HG03575 (cell line): ENCODE measurements around the gene GATA5.

ENCODE experiments used
- ATAC-seq: cut with Tn5 transposase; IDR thresholded peaks from one replicate; pipeline ENCODE4 v1.9.1; 2021; ENCODE audit not compliant: unreplicated experiment, insufficient number of reproducible peaks, low FRiP score; ENCODE audit errors: extremely low read depth

Gene GATA5

DNA sequence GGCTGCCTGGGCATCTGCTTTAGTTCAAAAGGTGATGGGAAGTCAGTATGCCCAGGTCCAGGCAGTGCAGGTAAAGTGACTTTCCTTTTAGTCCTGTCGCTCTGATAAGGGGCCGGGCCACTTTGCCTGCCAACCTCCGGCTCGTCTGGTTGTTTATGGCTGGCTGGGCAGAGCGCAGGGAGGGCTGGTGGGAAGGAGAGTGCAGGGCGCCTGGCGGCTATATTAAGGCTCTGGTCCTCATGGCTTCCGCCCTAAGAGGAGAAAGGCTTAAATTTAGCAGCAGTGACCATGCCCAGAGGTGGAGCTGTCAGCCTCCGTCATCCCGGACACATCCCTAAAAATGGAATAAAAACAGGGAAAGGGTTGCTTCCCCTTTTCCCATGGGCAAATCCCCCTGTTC is 14.6 kb downstream of the GATA5 start:
- no peak for ATAC-seq

DNA sequence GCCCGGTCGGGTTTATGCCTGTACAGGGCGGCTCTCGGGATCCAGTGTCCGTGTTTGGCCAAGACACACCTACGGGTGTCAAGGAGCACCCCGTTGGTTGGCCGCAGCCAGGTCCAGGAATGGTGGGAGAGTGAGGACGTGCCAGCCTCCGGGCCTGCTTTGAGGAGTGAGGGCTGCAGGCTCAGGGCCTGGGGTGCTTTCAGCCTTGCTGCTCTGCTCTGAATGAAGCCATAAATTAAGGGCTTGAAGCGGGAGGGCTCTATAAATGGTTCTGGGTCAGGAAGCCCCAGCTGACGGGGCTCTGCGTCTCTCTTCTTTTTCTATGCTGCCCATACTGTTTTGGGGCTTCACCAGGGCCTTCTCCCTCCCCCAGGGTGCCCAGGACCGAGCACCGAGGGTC is 15.1 kb downstream of the GATA5 start:
- no peak for ATAC-seq

DNA sequence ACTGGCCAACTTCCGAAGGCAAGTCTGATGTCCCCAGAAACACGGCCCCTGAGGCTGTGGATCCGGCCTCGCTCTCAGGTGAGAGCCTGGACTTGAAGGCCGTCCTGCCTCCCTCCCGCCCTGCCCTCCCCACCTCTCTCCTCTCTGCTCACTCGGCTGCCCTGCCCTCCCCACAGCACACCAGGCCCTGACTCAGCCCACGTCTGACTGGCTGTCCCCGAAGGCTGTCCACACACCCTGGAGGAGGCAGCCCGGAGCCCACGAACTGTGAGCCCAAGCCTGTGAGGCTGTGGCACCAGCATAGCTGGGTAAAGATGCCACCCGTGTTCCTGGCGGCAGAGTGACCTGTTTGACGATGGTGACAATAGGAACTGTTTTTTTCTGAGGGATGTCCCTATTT is 16.3 kb downstream of the GATA5 start:
- no peak for ATAC-seq

DNA sequence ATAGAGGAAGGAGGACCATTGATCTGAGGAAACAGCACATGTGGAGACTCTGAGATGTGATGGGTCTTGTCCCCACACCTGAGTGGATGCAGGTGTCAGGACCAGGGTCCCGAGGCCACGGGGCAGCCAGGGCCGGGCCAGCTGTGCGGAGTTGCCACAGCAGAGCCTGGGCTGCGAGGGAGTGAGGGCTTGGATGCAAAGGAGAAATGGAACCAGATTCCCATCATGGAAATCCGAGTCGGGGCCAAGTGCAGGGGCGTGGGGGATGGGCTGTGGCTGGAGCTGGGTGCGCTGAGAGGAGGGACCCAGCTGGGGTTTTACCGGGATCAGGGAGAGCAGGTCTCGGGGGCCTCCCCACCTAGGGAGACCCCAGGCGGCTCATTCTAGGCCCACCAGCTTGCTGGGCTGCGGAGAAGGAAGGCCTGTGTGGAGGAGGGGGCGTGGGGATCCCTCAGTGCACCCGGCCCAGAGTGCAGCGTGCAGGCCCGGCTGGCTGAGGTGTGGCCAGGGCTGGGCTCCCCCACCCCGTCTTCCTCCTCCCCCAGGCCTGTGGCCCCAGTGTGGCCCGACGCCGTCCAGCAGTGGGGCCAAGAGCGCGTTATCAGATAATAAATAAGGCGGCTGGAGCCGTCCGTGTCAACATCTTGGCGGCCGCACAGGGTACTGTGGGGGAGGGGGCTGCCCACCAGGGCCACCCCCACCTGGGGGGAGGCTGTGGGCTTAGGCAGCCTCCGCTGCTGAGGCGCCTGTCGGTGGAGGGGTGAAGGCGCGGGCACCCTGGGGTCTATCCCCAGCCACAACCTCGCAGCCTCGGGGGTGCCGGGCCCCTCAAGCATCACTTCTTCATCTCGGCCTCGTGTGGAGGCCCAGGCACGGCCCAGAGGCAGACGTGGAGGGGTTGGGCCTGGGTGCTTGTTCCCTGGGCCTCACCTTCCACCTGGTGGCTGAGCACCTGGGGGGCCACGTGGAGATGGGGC is 17.2 kb downstream of the GATA5 start:
- ATAC-seq: no peak

DNA sequence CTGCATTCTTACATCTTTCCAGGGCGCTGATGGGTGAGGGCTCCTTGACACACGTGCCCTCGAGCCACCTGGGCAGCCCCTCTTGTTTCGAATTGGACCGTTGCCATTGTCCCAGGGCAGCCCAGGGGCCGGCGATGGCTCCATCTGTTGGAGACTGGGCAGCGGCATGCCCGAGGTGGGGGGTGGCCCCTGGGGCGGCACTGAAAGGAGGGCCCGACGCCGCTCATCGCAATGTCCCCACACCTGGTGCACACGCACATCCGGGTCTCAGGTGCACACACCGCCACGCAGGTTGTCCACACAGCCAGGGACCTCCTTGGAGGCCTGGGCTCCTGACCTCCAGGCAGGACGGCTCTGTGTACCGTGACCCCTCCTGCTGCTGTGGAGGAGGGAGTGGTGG is 18.0 kb downstream of the GATA5 start:
- no peak for ATAC-seq

DNA sequence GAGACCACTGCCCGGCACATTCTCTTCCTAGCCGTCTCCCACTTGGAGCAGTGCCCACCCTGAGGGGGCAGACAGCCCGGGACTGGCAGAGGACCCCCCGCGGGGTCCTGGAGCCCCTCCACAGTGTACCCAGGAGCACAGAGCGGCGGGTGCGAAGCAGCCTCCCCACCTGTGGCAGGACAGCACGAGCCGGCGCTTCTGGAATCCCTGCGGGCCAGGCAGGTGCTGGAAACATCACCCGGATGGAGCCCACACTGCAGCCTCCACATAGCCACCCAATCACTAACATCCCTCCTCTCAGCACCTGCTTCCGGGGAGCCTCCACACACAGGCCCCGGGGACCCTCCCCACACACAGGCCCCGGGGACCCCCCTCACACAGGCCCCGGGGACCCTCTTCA is 18.7 kb downstream of the GATA5 start:
- no peak for ATAC-seq

DNA sequence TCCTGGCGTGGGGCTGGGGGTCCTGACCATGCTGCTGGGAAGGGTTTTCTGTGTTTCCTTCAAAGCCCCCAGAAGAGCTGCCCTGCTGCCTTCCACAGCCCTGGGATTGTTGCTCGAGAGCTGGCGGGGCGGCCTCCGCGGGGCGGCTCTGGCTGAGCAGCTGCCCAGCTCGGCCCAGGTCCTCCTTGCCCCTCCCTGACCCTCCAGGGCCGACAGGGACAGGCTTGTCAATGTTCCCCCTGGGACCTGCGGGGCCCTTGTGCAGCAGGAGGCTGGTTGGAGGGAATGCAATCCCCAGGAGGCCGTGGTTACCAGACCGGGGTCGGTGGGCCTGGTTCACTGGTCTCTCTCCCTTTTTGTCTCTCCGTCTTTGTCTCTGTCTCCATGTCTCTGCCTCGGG is 19.9 kb downstream of the GATA5 start:
- no peak for ATAC-seq

DNA sequence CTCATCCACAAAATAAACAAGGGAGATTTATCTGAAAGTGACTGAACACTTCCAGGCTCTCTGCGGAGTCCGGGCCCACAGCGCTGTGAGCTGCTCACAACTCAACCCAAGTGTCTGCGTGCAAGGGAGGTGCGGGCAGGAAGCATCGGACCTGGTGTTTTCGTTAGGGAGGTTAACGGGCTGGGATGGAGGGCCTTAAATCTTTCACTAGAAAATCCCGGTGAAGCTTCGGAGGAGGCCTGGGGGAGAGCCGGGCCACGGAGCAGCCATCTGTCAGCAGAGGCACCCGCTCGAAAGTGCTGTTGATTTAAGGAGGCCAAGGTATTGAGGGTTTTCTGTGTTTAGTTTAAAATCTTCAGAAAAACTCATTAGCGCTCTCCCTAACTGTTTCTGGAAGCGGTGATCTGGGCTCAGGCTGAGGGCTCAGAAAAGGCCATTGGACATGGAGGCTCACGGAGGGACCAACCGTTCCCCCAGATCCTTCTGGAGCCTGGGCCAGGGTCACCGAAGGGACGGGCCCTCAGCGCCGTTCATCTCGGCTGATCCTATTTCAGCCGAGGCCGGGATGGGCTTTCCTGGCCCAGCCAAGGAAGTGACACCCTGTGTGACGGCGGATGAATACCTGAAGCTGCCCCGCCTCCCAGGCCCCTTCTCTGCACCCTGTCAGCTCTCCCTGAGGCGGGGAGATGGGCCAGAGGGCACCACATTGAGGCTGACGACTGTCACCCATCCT is 20.7 kb downstream of the GATA5 start:
- no peak for ATAC-seq

DNA sequence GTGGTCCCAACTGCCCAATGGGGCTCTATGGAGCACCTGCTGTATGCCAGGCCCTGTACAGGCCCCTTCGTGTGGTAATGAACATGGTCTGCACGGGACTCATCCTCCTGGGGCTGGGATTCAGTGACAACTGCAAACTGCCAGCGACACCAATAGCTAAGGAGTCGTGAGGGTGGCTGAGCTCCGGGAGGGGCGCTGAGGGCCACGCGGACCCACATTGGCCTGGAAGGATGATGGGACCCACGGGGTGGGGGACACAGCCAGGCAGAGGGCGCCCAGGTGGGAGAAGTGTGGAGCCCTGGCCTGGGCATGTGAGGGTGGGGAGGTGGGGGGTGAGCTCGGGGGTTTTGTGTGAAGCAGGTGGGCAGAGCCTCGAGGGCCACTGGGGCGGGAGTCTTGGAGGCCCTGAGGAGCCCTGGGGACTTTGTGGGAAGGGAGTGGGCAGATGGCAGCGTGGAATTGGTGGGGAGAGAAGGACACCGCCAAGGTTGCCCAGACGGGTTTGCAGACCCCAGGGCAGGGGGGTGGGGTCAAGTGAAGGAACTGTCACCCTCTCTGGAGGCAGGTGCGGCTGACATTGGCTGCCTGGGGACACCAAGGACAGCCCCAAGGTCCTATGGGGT is 22.5 kb downstream of the GATA5 start:
- no peak for ATAC-seq

DNA sequence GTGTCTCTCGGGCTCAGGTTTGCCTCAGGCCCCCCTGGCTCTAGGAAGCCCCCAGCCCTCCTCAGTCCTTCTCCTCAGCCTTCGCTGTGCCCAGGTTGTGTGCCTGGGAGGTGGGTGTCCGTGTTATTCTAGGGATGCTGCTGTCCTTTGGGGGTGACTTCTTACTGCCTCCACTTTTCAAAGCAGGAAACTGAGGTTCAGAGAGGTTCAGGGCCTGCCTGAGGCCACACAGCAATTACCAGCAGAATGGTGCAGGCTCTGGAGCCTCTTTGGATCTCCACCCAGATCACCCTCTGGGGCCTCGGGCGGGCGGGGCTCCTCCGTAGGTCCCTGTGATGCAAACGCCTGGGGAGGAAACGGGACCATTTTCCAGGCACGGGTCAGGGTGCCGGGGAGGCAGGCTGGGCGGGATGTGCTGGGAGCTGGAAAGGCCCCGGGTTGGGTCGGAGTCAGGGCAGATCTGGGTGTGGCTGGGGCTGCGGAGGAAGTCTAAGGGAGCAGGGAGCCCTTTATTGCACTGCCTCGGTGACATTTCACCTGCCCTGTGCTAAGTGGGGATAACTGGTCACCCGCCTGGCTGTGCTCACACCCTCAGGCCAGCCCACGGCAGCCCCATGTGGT is 23.2 kb downstream of the GATA5 start:
- ATAC-seq: no peak

DNA sequence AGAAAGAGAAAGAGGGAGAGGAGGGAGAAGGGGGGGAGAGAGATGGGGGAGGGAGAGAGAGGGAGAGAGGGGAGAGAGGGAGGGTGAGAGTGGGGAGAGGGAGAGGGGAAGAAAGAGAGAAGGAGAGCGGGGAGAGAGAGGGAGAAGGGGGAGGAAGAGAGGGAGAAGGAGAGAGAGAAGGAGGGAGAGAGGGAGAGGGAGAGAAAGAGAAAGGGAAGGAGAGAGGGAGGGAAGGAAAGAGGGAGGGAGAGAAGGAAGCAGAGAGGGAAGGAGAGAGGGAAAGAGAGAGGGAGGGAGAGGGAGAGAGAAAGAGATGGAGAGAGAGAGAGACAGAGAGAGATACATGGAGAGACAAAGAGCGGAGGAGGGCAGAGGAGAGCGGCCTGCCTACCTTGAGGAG is 23.8 kb downstream of the GATA5 start:
- ATAC-seq: no peak

DNA sequence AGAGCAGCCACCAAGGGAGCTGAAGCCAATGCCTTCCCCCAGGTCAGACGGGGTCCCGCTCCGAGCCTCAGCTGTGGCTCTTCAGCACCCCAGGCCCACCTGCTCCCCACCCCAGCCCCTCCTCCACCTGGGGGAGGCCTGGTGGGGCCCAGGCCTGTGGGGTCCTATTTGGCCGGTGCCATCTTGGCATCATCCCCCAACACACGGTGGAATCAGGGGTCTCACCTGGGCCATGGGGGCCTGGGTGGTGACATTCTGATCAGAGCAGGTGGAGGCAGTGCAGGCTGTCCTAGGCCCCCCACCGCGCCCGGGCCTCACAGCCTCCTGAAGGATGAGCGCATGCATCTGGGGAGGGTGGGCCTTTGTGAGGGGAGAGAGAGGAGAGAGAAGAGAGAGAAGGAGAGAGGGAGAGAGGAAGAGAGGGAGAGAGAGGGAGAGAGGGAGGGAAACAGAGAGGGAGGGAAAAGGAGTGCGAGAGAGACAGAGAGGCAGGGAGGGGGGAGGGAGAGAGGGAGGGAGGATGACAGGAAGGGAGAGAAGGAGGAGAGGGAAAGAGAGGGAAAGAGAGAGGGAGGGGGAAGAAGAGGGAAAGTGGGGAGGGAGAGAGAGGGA is 24.5 kb downstream of the GATA5 start:
- ATAC-seq: no peak

DNA sequence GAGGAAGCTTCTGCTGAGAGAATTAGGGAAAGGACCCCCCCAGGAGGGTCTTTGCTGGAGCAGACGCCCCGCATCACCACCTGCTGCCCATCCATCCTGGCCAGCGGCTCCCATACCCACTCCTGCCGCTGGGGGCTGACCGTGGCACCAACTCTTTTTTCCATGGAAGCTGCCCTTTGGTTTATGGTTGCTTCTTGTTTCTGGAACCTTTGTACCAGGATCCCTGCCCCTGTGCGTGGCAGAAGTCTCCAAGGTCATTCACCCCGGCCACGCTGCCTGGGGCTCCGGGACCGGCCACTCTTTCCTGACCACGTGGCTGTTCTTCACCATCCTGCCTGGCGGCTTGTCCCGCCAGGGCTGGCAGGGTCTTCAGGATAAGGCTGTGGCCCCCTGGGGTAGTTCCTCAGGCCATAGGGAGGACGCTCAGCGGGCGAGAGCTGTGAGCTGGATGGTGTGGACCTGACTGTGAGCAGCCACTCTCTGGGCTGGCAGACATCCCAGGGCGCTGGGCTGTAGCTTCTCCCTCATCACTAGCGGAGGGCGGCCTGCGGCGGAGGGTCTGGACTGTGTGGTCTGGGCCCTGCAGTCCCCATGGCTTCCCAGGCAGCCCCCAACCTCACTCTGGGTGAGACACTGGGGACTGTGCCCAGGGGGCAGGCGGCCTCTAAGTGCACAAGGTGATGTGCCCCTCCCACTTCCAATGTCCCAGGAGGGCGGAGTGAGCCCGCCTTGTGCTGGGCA is 25.7 kb downstream of the GATA5 start:
- no peak for ATAC-seq

DNA sequence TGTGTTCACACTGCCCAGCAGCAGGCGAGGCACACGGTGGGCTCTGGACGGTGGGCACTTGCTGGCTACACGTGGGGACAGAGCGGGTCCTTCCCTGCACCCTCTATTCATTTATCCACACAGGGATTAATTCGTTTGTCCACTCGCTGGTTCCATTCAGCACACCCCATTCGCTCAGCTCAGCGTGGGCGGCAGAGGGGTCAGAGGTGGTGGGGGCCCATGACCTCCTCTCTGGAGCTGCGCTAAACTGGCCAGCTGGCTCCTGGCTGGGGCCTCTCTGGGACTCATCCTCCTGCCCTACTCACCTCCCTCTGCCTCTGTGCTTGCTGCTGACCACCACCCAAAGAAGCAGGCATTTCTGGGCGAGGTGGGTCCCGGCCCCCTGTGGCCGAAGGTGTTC is 27.0 kb downstream of the GATA5 start:
- ATAC-seq: no peak

DNA sequence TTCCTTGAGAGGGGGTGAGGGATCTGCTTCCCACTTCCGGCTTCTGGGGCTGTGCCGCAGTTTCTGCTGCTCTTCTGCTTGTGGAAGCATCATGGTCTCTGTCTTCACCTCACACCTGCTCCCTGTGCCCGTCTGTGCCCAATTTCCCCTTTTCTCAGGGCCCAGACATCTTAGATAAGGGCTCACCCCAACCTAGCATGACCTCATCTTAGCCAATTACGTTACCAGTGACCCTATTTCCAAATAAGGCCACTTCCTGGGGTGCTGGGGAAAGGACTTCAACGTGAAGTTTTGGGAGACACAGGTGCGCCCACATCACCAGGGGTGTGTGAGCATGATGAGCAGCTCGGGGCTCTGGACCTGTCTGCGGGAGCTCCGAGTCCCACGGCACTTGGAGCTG is 27.8 kb downstream of the GATA5 start:
- ATAC-seq: no peak

DNA sequence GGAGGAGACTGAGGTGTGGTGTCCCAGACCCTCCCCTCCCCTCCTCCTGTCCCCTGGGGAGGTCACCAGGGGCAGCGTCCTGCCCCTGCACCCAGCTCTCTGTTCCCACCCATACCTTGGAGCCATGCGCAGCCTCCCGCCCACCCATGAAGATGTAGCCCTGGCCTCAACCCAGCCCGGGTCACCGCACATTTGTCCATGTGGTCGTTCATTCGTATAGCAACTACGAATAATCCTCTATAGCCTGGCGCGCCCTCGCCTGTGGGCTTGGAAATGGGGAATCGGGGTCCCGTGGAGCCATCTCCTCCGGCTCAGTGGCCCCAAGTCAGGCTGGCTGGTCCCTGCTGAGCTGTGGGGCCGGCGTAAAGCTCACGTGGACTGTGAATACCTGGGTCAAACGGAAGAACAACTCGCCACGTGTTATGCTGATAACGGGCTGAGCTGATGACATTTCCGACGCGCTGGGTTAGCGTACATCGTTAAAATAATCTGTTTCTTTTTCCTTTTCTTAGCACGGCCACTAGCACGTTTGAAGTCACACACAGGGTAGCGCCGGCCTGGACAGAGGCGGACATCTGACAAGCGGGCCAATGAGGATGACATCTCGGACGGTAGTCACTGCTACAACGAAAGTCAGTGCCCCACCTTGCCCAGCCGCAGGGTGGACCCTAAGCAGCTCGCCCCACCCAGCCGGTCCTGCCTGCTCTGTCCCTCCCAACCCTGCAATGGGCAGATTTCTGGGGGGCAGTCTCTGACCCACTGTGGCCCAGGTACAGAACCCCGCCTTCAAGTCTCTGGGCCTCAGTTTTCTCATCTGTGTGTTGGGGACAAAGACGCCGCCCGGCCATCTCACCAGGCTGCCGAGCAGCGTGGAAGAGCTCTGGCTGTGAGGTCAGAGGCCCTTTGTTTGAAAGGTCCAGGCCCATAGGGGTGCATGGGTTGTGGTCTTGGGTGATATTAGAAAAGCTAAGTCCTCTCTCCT is 28.6 kb downstream of the GATA5 start:
- no peak for ATAC-seq

DNA sequence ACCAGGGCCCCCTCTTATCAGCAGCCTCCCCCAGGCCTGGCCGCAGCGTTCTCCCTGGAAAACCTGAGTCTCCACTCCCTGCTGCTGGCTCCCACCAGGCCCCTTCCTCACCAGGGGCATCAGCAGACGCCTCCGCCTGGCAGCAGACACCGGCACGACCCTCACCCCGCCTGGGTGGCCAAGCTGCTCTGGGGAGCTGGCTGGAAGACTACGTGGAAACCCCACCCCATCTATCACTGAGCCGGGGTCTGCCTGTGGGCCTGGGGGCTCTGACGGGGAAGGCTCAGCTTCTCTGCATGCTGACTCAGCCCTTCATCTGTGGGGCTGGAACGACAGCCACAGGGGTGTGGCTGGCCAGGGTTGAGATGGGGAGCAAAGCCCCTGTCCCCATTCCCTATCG is 29.3 kb downstream of the GATA5 start:
- ATAC-seq: no peak
